NCI-H2107 treated with DMSO at 0.1 percent for 48 hours (cell line): ENCODE measurements around the gene GLT6D1.

Experiments used
- DNase-seq: peaks from one replicate; lab custom pipeline; 2025; ENCODE audit not compliant: unreplicated experiment; lab: John Stamatoyannopoulos, UW

GLT6D1 gene

GRCh38 chr9:135624282-135624681, 15.1 kb downstream of the GLT6D1 start:
- DNase-seq: no peak

- DNase-seq: no peak
These were observed 16.8 kb downstream of the GLT6D1 start for GRCh38 chr9:135622415-135623020.

DNA sequence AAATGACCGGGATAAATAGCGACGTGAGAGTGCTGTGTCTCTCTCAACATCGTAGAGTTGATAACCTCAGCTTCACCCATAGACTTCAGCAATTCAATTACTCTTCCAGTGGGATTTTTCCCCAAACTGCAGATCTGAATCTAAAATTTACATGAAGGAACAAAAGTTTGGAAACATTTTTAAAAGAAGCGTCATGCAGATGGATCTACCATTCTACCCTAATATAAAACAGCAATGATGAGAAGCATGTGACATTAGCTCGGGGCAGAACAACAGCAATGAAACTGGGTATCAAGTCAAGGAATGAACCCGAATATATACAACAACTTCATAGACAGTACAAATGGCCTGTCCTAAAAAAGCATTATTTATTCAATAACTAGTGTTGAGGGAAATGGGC, 18.8 kb downstream of the GLT6D1 start:
- no peak for DNase-seq

GRCh38 chr9:135619599-135619886, 19.8 kb downstream of the GLT6D1 start:
- no peak for DNase-seq

- no peak for DNase-seq
These were observed 20.3 kb downstream of the GLT6D1 start for GRCh38 chr9:135618866-135619598.

DNA sequence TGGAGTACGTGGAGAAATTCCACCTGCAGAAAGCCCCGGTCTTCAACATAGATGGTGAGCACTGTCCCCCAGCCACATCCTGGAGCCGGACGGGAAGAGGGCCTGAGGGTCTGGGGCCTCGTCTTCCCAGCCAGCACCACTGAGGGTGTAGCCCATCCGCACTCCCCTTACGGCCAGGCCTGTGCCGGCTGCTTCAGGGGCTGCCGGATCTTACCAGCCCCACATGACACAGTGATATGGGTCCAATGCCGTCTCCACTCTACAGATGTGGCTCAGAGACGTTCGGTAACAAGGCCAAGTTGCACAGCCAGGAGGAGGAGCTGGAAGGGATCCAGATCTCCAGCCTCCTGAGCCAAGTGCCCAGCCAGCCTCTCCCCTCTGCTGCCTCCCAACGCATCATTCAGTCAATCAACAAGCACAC, 21.3 kb downstream of the GLT6D1 start:
- no peak for DNase-seq

DNA sequence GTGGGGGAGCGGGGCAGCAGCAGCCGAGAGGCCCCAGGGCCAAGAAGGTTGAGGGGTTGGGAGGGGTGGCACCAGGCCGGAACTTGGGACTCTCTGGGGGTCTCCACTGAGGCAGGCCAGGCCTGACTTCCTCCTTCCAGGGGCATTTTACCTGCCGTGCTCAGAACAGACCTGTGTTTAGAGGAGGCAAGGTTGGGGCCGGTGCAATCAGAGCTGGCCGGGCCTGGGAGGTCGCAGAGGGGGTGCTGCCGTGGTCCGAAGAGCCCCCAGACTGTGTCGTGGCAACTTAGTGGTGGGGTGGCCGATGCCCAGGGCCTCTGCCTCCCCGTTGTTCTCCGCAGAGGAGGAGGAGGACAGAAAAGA, 21.8 kb downstream of the GLT6D1 start:
- no peak for DNase-seq

- DNase-seq: no peak
These were observed 22.5 kb downstream of the GLT6D1 start for GRCh38 chr9:135616619-135617537.

GRCh38 chr9:135615666-135616618, 23.4 kb downstream of the GLT6D1 start:
- DNase-seq: no peak

- no peak for DNase-seq
These were observed 24.3 kb downstream of the GLT6D1 start for GRCh38 chr9:135614821-135615665.

GRCh38 chr9:135613946-135614805, 25.2 kb downstream of the GLT6D1 start:
- no peak for DNase-seq

- DNase-seq: no peak
These were observed 26.1 kb downstream of the GLT6D1 start for GRCh38 chr9:135612981-135613910.

- no peak for DNase-seq
These were observed 26.9 kb downstream of the GLT6D1 start for GRCh38 chr9:135612437-135612836.

- no peak for DNase-seq
These were observed 27.5 kb downstream of the GLT6D1 start for GRCh38 chr9:135611875-135612209.

- DNase-seq: no peak
These were observed 28.0 kb downstream of the GLT6D1 start for GRCh38 chr9:135611142-135611874.

DNA sequence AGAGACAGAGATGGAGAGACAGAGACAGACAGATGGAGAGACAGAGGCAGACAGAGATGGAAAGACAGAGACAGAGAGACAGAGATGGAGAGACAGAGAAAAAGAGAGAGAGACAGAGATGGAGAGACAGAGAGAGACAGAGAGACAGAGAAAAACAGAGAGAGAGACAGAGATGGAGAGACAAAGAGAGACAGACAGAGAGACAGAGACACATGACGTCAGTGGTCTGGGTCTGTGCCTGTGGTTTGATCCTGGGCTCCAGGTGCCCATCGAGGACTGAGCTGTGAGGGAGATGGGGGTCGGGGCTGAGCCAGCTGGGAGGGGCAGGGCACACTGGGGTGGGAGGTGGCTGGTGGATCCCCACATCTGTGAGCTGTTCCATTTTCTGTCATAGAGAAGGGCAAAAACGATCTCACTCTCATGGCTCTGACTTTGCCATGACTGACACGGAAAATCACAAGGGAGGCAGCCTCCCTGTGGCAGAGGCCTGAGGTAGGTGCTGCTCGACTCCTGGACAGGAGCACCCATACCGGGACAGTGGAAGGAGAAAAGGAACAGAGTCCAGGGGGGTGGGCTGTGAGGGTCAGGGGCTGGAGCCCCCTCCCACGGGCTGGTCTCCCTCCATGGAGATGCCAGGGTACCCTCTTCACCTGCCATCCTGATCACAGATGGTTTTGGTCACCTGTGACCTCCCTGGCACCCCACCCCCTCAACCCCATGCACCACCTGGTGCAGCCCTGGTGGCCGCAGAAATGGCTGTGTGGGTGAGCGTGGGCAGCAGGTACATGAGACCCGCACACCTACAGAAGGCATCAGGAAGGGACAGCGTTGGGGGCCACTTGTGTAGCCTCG, 28.8 kb downstream of the GLT6D1 start:
- DNase-seq: no peak
